ENCODE results near the gene PIK3CA.
"Not testable (repeated sequence)": the region's sequence is repeated elsewhere in the genome, so short reads cannot be mapped to it uniquely, and the experiment has no call there.

The PIK3CA gene

GRCh38 chr3:179233043-179233442 lies 84.9 kb downstream of the PIK3CA start:
- TF ChIP-seq CTCF (IDR thresholded peaks at IDR 0.05; ENCODE audit: extremely low read depth, missing control alignments): no peak

GRCh38 chr3:179234199-179234598 lies 86.0 kb downstream of the PIK3CA start:
- no peak for TF ChIP-seq CTCF (IDR thresholded peaks at IDR 0.05; ENCODE audit: extremely low read depth, missing control alignments)
- no peak for DNase-seq (ENCODE audit: low spot score)

More at GRCh38 chr3:179233043-179233442, 84.9 kb downstream of the PIK3CA start:
- DNase-seq (ENCODE audit: low spot score): no peak

GRCh38 chr3:179236669-179237301 lies 88.6 kb downstream of the PIK3CA start:
- DNase-seq (ENCODE audit: low spot score): no peak
- no peak for TF ChIP-seq CTCF (IDR thresholded peaks at IDR 0.05; ENCODE audit: extremely low read depth, missing control alignments)

GRCh38 chr3:179240299-179240698 lies 92.1 kb downstream of the PIK3CA start:
- DNase-seq (ENCODE audit: low spot score): not testable (repeated sequence)

- not testable (repeated sequence) for DNase-seq (ENCODE audit: low spot score)
Observed at GRCh38 chr3:179242859-179243258, 94.7 kb downstream of the PIK3CA start.

- no peak for TF ChIP-seq CTCF (IDR thresholded peaks at IDR 0.05; ENCODE audit: extremely low read depth, missing control alignments)
- no peak for DNase-seq (ENCODE audit: low spot score)
Observed at GRCh38 chr3:179244878-179245277, 96.7 kb downstream of the PIK3CA start.

GRCh38 chr3:179247289-179248015 lies 99.3 kb downstream of the PIK3CA start:
- no peak for DNase-seq (ENCODE audit: low spot score)
- no peak for TF ChIP-seq CTCF (IDR thresholded peaks at IDR 0.05; ENCODE audit: extremely low read depth, missing control alignments)

- no peak for TF ChIP-seq CTCF (IDR thresholded peaks at IDR 0.05; ENCODE audit: extremely low read depth, missing control alignments)
- no peak for DNase-seq (ENCODE audit: low spot score)
Observed at GRCh38 chr3:179250803-179251476, 102.8 kb downstream of the PIK3CA start, which contains the start of gene KCNMB3. Gene KCNMB3 (minus strand): TSS chr3:179251114. CDS start chr3:179250990, 124 bp downstream.
